ENCODE measurements around the gene ZDHHC4. TPM values are rescaled to one million over a fixed set of nuclear protein-coding genes. Genes with fewer than 3 reads are reported as not detected.

ZDHHC4 gene
- total and polyA plus RNA-seq, 2 of the 13 experiments (the other 11 are each of a cell fraction or from before 2014, with no cell fraction given): 83.2 to 188 TPM

GRCh38 chr7:6562106-6562505 lies 15.1 kb upstream of the ZDHHC4 start (continued):
- TF ChIP-seq ARID4A (CRISPR knock-in tag; IDR thresholded peaks at IDR 0.05; ENCODE audit: borderline replicate concordance) (no peak), ZNF317 (CRISPR knock-in tag; IDR thresholded peaks at IDR 0.05) (no peak), ZNF292 (CRISPR knock-in tag; IDR thresholded peaks at IDR 0.05; ENCODE audit: borderline replicate concordance, low read depth) (no peak), CREB3 (CRISPR knock-in tag; IDR thresholded peaks at IDR 0.05) (no peak), ZNF639 (CRISPR knock-in tag; conservative IDR thresholded peaks at IDR 0.05) (no peak), ARNT2 (CRISPR knock-in tag; IDR thresholded peaks at IDR 0.05; ENCODE audit: low read depth) (no peak), ZFP36L2 (CRISPR knock-in tag; IDR thresholded peaks at IDR 0.05) (no peak), ZNF513 (CRISPR knock-in tag; conservative IDR thresholded peaks at IDR 0.05) (no peak), KDM5B (CRISPR knock-in tag; IDR thresholded peaks at IDR 0.05; ENCODE audit: borderline replicate concordance) (no peak), ZSCAN22 (CRISPR knock-in tag; IDR thresholded peaks at IDR 0.05) (no peak), ZNF256 (CRISPR knock-in tag; conservative IDR thresholded peaks at IDR 0.05) (no peak), TERF1 (CRISPR knock-in tag; IDR thresholded peaks at IDR 0.05) (no peak)
